HepG2 (cell line): Measurements from ENCODE around the gene ACYP2. TPM values are rescaled to one million over a fixed set of nuclear protein-coding genes. Genes with fewer than 3 reads are reported as not detected.

Source experiments
- ATAC-seq: fragments of 200-7000 bp; cut with Tn5 transposase; 3 replicates; pipeline ENCODE4 v1.9.1; 2020; ENCODE audit warnings: mild to moderate bottlenecking, moderate library complexity
- BruUV-seq: library from RNA; stranded (reverse); fragments of 400-500 nt; replicated peaks from 2 replicates; lab custom pipeline; 2021; lab: Mats Ljungman, UMichigan
- CTCF ChIA-PET: fragments of 300-600 bp; formaldehyde crosslinking; extraction: SDS; loops from one replicate; lab custom pipeline; 2021; ENCODE audit warnings: low total read pairs, inconsistent platforms, low intra/inter-chr PET ratio; lab: Yijun Ruan, JAX
- POLR2A ChIA-PET: fragments of 350-600 bp; sonication (Branson Sonifier 250); formaldehyde crosslinking; loops from one replicate; lab custom pipeline; 2020; ENCODE audit warnings: antibody characterized with exemption, inconsistent platforms; lab: Yijun Ruan, JAX
- DNase-seq: peaks from one replicate; pipeline ENCODE4 v3.0.0-alpha.2; 2015; ENCODE audit warnings: low spot score
- FAIRE-seq: peaks from 3 replicates; lab custom pipeline; 2011; peaks lifted over from hg19 to GRCh38; lab: Jason Lieb, UNC
- H2AFZ ChIP-seq: one replicate; pipeline ENCODE4 v1.6.1; 2011; ENCODE audit warnings: low read length, inconsistent platforms
- H3K27ac ChIP-seq: fragments of 300-600 bp; 3 replicates; pipeline ENCODE4 v1.8.0; 2011; ENCODE audit warnings: mixed run types, mild to moderate bottlenecking, mixed read lengths, low read length, inconsistent platforms; ENCODE audit not compliant: insufficient read depth; ENCODE audit errors: extremely low read length
- H3K27me3 ChIP-seq, 2 experiments: fragments of 200-600 bp in 1 of 2; 2 replicates in 1 of 2; 3 replicates in 1 of 2; pipeline versions ENCODE4 v1.6.0 to v1.8.0; 2011; ENCODE audit warnings: low read length in 2 of 2, mild to moderate bottlenecking in 2 of 2, moderate library complexity in 2 of 2, inconsistent platforms in 1 of 2; ENCODE audit not compliant: insufficient read depth in 2 of 2, control insufficient read depth in 1 of 2
- H3K36me3 ChIP-seq, 2 experiments: fragments of 200-600 bp in 1 of 2; replicated peaks in 1 of 2; 2 replicates in 1 of 2; 3 replicates in 1 of 2; pipeline versions ENCODE4 v1.5.1 to v1.8.0; 2011; ENCODE audit warnings: low read length in 2 of 2, inconsistent platforms in 1 of 2; ENCODE audit not compliant: insufficient read depth in 2 of 2, control insufficient read depth in 1 of 2
- H3K4me1 ChIP-seq: 2 replicates; pipeline ENCODE4 v1.5.1; 2012; ENCODE audit warnings: low read length, inconsistent platforms; ENCODE audit not compliant: insufficient read depth
- H3K4me2 ChIP-seq: 2 replicates; pipeline ENCODE4 v1.6.0; 2011; ENCODE audit warnings: low read depth, low read length, inconsistent platforms
- H3K4me3 ChIP-seq, 3 experiments: fragments of 200-600 bp in 1 of 3; sonication (generic), shearing (Covaris generic) in 1 of 3; replicated peaks in 1 of 3; 2 replicates each; pipeline ENCODE4 v1.5.1; 2011 to 2016; ENCODE audit warnings: low read length in 3 of 3, inconsistent platforms in 2 of 3, low read depth in 2 of 3, mild to moderate bottlenecking in 2 of 3, control low read depth in 1 of 3, mixed read lengths in 1 of 3; ENCODE audit not compliant: insufficient read depth in 1 of 3
- H3K79me2 ChIP-seq: one replicate; pipeline ENCODE4 v1.6.1; 2011; ENCODE audit warnings: low read length, inconsistent platforms; ENCODE audit not compliant: insufficient read depth
- H3K9ac ChIP-seq: 2 replicates; pipeline ENCODE4 v1.6.0; 2011; ENCODE audit warnings: mild to moderate bottlenecking, low read depth, low read length, inconsistent platforms; ENCODE audit not compliant: insufficient read depth
- H3K9me3 ChIP-seq: 2 replicates; pipeline ENCODE4 v1.5.1; 2012; ENCODE audit warnings: mild to moderate bottlenecking, low read length
- H4K20me1 ChIP-seq: 2 replicates; pipeline ENCODE4 v1.6.0; 2011; ENCODE audit warnings: inconsistent platforms, mild to moderate bottlenecking, low read length, moderate library complexity; ENCODE audit not compliant: insufficient read depth
- FOXJ3 ChIP-seq: sonication (generic); formaldehyde crosslinking; IDR thresholded peaks from 2 replicates; pipeline ENCODE4 v1.4.0; 2020; ENCODE audit warnings: missing genetic modification reagents, mild to moderate bottlenecking, borderline replicate concordance
- IRX3 ChIP-seq: sonication (generic); formaldehyde crosslinking; IDR thresholded peaks from 2 replicates; pipeline ENCODE4 v1.8.1; 2023; ENCODE audit warnings: mild to moderate bottlenecking, low read depth, missing genetic modification reagents, borderline replicate concordance
- MAF1 ChIP-seq: sonication (generic); formaldehyde crosslinking; IDR thresholded peaks from 2 replicates; pipeline ENCODE4 v1.5.0; 2020; ENCODE audit warnings: missing genetic modification reagents, borderline replicate concordance
- MBNL3 ChIP-seq: fragments of 250-450 bp; sonication (Bioruptor Pico); conservative IDR thresholded peaks from 2 replicates; pipeline ENCODE4 v1.8.0; 2022; ENCODE audit warnings: mild to moderate bottlenecking, inconsistent platforms
- PCBP1 ChIP-seq: fragments of 200-400 bp; formaldehyde crosslinking; IDR thresholded peaks from 2 replicates; pipeline ENCODE4 v1.6.1; 2017; ENCODE audit warnings: mild to moderate bottlenecking, low read depth, low read length, borderline replicate concordance
- RCOR2 ChIP-seq: IDR thresholded peaks from 2 replicates; pipeline ENCODE4 v1.6.1; 2016; ENCODE audit warnings: missing biosample characterization, missing genetic modification reagents
- SNRNP70 ChIP-seq: fragments of 200-400 bp; formaldehyde crosslinking; IDR thresholded peaks from 2 replicates; pipeline ENCODE4 v1.6.1; 2017; ENCODE audit warnings: mild to moderate bottlenecking, low read depth, low read length, moderate library complexity
- ZC3H13 ChIP-seq: sonication (generic); formaldehyde crosslinking; IDR thresholded peaks from 2 replicates; pipeline ENCODE4 v1.8.1; 2023; ENCODE audit warnings: mild to moderate bottlenecking, missing genetic modification reagents, moderate library complexity
- ZFAT ChIP-seq: sonication (generic); formaldehyde crosslinking; conservative IDR thresholded peaks from 2 replicates; pipeline ENCODE4 v1.8.1; 2023; ENCODE audit warnings: missing genetic modification reagents, inconsistent platforms
- ZNF326 ChIP-seq: sonication (generic); formaldehyde crosslinking; IDR thresholded peaks from 2 replicates; pipeline ENCODE4 v1.4.0; 2020; ENCODE audit warnings: missing genetic modification reagents, borderline replicate concordance
- ZSCAN20 ChIP-seq: sonication (generic); formaldehyde crosslinking; IDR thresholded peaks from 2 replicates; pipeline ENCODE4 v1.4.0; 2020; ENCODE audit warnings: missing genetic modification reagents, mild to moderate bottlenecking, borderline replicate concordance
- WGBS: methylation state at CpG from one replicate; pipeline ENCODE4 v1.1.6; 2017; ENCODE audit warnings: low lambda C conversion rate; 5-methylcytosine and 5-hydroxymethylcytosine counted together
- in situ Hi-C: cut with HindIII; loops from 2 replicates; pipeline ENCODE4 v1.10.0; 2017; ENCODE audit warnings: low pct_unique_long_range_greater_than_20kb; ENCODE audit not compliant: extremely low pct_ligation_motif_present
- intact Hi-C: fragments of 100-400 bp; cut with micrococcal nuclease; formaldehyde crosslinking; loops from one replicate; pipeline ENCODE4 v1.10.0; 2022; ENCODE audit not compliant: unreplicated experiment
- polyA plus RNA-seq, 8 experiments: library from polyadenylated mRNA; depleted of rRNA in 3 of 8; stranded (reverse) in 7 of 8; unstranded in 1 of 8; fragments of >200 nt; fragmentation: Illumina TruSeq in 4 of 8; extraction: Trizol in 4 of 8; gene quantifications; 2 replicates each; pipeline versions ENCODE4 v1.2.1 to v1.2.3, GENCODE V29; 2011 to 2016; ENCODE audit warnings: low read depth in 4 of 8, missing spikeins in 1 of 8, mixed read lengths in 1 of 8; ENCODE audit not compliant: insufficient read depth in 1 of 8
- total RNA-seq, 5 experiments: library from RNA; depleted of rRNA; stranded (reverse); fragments of >200 nt; fragmentation: Illumina TruSeq; extraction: Trizol; gene quantifications; 2 replicates each; pipeline ENCODE4 v1.2.3, GENCODE V29; 2016; ENCODE audit warnings: low read depth in 1 of 5
- TF ChIP-seq, protein P1 (sequence below): sonication (generic); formaldehyde crosslinking; IDR thresholded peaks from 2 replicates; pipeline ENCODE4 v1.5.1; 2020; ENCODE audit warnings: missing genetic modification reagents, mild to moderate bottlenecking, borderline replicate concordance

ACYP2 gene
- total and polyA plus RNA-seq, 2 of the 13 experiments (the other 11 are each of a cell fraction or from before 2014, with no cell fraction given): 12.3 to 12.7 TPM

DNA sequence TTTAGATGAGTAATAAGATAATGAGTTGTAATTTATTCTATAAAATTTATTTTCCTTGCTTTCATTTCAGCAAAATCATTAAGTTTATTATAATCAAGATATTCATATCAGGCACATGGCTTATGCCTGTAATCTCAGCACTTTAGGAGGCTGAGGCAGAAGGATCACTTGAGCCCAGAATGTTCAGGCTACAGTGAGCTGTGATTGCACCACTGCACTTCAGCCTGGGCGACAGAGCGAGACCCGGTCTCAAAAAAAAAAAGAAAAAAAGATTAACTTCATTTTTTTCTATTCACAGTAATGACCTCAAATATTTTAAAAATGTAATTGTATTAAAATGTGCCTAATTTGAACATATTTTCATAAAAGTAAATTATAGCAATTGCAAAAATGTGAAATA lies 67.9 kb downstream of the ACYP2 start:
- ChIA-PET POLR2A (no interaction called here), CTCF (no interaction called here)
- H4K20me1 ChIP-seq: no peaks in the 10 kb centered on the region
- intact Hi-C loops: no loop called here
- WGBS: 97% methylated on average over 3 of the region's 3 CpGs
- no peaks in the 10 kb centered on the region for H3K27me3 ChIP-seq
- H3K4me1 ChIP-seq: peaks cover 16% of the 10 kb centered on the region
- H3K27ac ChIP-seq: no peak overlapping the region
- BruUV-seq: no TSS peak
- H3K9me3 ChIP-seq: no peaks in the 10 kb centered on the region
- no peak overlapping the region for H3K4me3 ChIP-seq
- no peak overlapping the region for H2AFZ ChIP-seq
- no peak for DNase-seq
- no peak overlapping the region for H3K9ac ChIP-seq
- H3K4me2 ChIP-seq: no peak overlapping the region
- H3K79me2 ChIP-seq: no peaks in the 10 kb centered on the region
- no peak for FAIRE-seq
- H3K36me3 ChIP-seq: no peaks in the 10 kb centered on the region
- in situ Hi-C loops: no loop called here
- TF ChIP-seq RCOR2 (no peak), ZNF326 (CRISPR knock-in tag) (no peak), ZSCAN20 (no peak), PCBP1 (no peak), ZC3H13 (no peak), FOXJ3 (CRISPR knock-in tag) (no peak), MAF1 (no peak), ZFAT (CRISPR knock-in tag) (no peak), SNRNP70 (no peak), IRX3 (no peak), MBNL3 (CRISPR knock-in tag) (no peak)
- TF ChIP-seq, protein P1, sequence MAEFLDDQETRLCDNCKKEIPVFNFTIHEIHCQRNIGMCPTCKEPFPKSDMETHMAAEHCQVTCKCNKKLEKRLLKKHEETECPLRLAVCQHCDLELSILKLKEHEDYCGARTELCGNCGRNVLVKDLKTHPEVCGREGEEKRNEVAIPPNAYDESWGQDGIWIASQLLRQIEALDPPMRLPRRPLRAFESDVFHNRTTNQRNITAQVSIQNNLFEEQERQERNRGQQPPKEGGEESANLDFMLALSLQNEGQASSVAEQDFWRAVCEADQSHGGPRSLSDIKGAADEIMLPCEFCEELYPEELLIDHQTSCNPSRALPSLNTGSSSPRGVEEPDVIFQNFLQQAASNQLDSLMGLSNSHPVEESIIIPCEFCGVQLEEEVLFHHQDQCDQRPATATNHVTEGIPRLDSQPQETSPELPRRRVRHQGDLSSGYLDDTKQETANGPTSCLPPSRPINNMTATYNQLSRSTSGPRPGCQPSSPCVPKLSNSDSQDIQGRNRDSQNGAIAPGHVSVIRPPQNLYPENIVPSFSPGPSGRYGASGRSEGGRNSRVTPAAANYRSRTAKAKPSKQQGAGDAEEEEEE (CRISPR knock-in tag): no peak
- no peak for ATAC-seq
